Adrenal gland (tissue), 5 donors: ENCODE data around the gene CCDC192.

Experiments used
- POLR2A ChIP-seq, 2 donors: fragments of 450-650 bp; IDR thresholded peaks; one replicate each; pipeline ENCODE4 v1.6.1; 2017; ENCODE audit warnings: antibody characterized with exemption in 2 of 2, mild to moderate bottlenecking in 2 of 2, moderate library complexity in 1 of 2
- TF ChIP-seq, protein P1 (sequence below), 6 experiments: fragments of 450-650 bp in 4 of 6; fragments of 200-600 bp in 2 of 6; sonication (generic) in 1 of 6; IDR thresholded peaks; 1 replicate in 5 of 6; 2 replicates in 1 of 6; pipeline versions ENCODE4 v1.5.1 to v1.8.0; 2016 to 2021; ENCODE audit warnings: antibody characterized with exemption in 6 of 6, mild to moderate bottlenecking in 2 of 6, moderate library complexity in 1 of 6
- donor health status: DM: no; HTN: no; CAD: no.

DNA sequence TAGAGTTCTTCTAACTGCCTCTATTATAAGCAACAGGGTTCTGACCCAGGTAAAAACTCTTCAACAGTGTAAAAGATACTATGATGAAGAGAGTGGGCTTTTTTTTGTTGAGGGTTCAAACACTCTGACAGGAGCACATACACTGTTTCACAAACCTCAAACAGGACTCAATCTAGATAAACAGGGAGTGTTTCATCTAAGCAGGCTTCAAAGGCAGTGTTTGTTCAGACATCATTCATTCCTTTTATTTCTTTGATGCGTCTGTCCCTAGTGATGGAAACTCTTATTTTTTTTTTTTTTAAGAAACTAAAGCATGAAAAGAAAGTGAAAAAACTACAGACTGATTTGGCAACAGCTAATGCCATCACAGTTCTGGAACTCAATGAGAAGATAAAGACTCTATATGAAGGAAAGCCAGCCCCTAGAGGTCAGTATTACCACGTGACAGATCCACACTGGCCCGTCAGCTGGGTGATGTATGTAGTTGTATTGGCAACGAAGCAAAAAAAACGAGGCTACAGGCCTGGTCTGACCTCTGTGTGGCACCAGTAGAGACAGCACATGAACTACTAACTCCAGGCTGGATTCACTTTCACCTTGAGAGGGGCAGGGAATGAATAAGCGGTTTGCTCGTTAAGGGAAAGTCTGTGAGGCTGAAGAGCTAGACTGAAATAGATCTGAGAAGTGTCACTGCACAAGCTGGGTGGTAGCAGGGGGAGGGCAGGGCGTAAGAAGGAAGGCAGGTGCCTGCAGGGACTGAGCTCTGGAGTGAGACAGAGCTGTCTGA, 172.2 kb downstream of the CCDC192 start:
- TF ChIP-seq, protein P1, sequence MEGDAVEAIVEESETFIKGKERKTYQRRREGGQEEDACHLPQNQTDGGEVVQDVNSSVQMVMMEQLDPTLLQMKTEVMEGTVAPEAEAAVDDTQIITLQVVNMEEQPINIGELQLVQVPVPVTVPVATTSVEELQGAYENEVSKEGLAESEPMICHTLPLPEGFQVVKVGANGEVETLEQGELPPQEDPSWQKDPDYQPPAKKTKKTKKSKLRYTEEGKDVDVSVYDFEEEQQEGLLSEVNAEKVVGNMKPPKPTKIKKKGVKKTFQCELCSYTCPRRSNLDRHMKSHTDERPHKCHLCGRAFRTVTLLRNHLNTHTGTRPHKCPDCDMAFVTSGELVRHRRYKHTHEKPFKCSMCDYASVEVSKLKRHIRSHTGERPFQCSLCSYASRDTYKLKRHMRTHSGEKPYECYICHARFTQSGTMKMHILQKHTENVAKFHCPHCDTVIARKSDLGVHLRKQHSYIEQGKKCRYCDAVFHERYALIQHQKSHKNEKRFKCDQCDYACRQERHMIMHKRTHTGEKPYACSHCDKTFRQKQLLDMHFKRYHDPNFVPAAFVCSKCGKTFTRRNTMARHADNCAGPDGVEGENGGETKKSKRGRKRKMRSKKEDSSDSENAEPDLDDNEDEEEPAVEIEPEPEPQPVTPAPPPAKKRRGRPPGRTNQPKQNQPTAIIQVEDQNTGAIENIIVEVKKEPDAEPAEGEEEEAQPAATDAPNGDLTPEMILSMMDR (IDR thresholded peaks at IDR 0.05), result peak in 5 of 6 experiments; percentile 21 to 52 (median 30)
- TF ChIP-seq POLR2A (IDR thresholded peaks at IDR 0.05), result peak in 1 of 2 donors; percentile 70
